Upper lobe of left lung (tissue), 6 donors: ENCODE measurements around the gene SFSWAP. TPM values are rescaled to one million over a fixed set of nuclear protein-coding genes. Genes with fewer than 3 reads are reported as not detected.
"Not testable (repeated sequence)": the region's sequence is repeated elsewhere in the genome, so short reads cannot be mapped to it uniquely, and the experiment has no call there.

ENCODE experiments used
- ATAC-seq, 2 donors: fragments of 200-7000 bp; cut with Tn5 transposase; one replicate each; pipeline ENCODE4 v1.9.1; 2022; ENCODE audit warnings: mild to moderate bottlenecking in 2 of 2, moderate library complexity in 2 of 2; ENCODE audit not compliant: low FRiP score in 2 of 2
- DNase-seq, 2 donors: peaks; one replicate each; pipeline ENCODE4 v3.0.0-alpha.2; 2019 to 2020
- H3K27ac ChIP-seq, 4 donors: fragments of 200-600 bp; sonication (generic); one replicate each; pipeline ENCODE4 v1.5.1; 2016 to 2019
- H3K27me3 ChIP-seq, 4 donors: fragments of 200-600 bp; sonication (generic); one replicate each; pipeline ENCODE4 v1.5.1; 2017 to 2019
- H3K36me3 ChIP-seq, 4 donors: fragments of 200-600 bp; sonication (generic); one replicate each; pipeline ENCODE4 v1.5.1; 2016 to 2019
- H3K4me1 ChIP-seq, 4 donors: fragments of 200-600 bp; sonication (generic); one replicate each; pipeline ENCODE4 v1.5.1; 2018 to 2019
- H3K4me3 ChIP-seq, 4 donors: fragments of 200-600 bp; sonication (generic); one replicate each; pipeline ENCODE4 v1.5.1; 2017 to 2019; ENCODE audit warnings: mild to moderate bottlenecking in 2 of 4, moderate library complexity in 1 of 4
- H3K9me3 ChIP-seq, 4 donors: fragments of 200-600 bp; sonication (generic); one replicate each; pipeline ENCODE4 v1.5.1; 2018 to 2019
- EP300 ChIP-seq, 4 donors: sonication (generic); formaldehyde crosslinking; IDR thresholded peaks; one replicate each; pipeline ENCODE4 v1.5.1; 2017; ENCODE audit warnings: antibody characterized with exemption in 4 of 4, control low read depth in 2 of 4
- POLR2A ChIP-seq, 4 donors: fragments of 450-650 bp; IDR thresholded peaks; one replicate each; pipeline ENCODE4 v1.5.1; 2016 to 2017; ENCODE audit warnings: antibody characterized with exemption in 4 of 4, mild to moderate bottlenecking in 2 of 4
- POLR2AphosphoS5 ChIP-seq, 2 donors: sonication (generic); formaldehyde crosslinking; IDR thresholded peaks; one replicate each; pipeline ENCODE4 v1.5.1; 2017; ENCODE audit warnings: antibody characterized with exemption in 2 of 2
- WGBS, 2 donors: methylation state at CpG; one replicate each; pipeline ENCODE4 v1.1.5; 2017 to 2018; 5-methylcytosine and 5-hydroxymethylcytosine counted together
- total RNA-seq, 6 donors: library from RNA; depleted of rRNA in 4 of 6; stranded (reverse); fragments of >200 nt in 4 of 6; gene quantifications; one replicate each; pipeline versions ENCODE4 v1.1.0 to v1.2.1, GENCODE V29; 2016 to 2021
- TF ChIP-seq, protein P1 (sequence below), 6 experiments: fragments of 450-650 bp in 4 of 6; fragments of 200-600 bp in 2 of 6; sonication (generic) in 2 of 6; IDR thresholded peaks; one replicate each; pipeline ENCODE4 v1.5.1; 2016 to 2019; ENCODE audit warnings: antibody characterized with exemption in 6 of 6
- donor health status: DM: no; HTN: no; CAD: no; lungs with moderate emphysema.
- donor health status: DM: no; HTN: yes; CAD: no; lungs with severe emphysema.

SFSWAP gene
- total RNA-seq, 6 donors from 2014 or later = 33.9 to 136 (median 51.4) TPM

DNA sequence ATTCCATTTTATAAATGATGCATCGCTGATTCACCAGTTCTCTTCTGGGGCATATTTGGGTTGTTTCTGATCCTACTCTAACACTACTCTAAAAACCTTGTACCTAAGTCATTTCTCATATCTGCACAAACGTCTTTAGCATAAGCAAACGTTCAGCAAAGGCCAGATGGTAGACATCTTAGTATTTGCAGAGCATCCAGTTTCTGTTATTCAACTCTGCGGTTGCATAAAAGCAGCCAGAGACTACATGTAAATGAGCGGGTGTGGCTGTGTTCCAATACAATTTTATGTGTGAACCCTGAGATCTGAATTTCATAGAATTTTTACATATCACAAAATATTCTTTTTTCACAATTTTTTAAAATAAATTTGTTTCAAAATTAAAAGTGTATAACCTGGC is 94.5 kb downstream of the SFSWAP start:
- WGBS, 2 donors = 80% methylated on average over 5 of the region's 5 CpGs
- H3K27ac ChIP-seq = no peak overlapping the region
- TF ChIP-seq POLR2A (IDR thresholded peaks at IDR 0.05) = no peak
- no peak for TF ChIP-seq POLR2AphosphoS5 (IDR thresholded peaks at IDR 0.05)
- TF ChIP-seq, protein P1, sequence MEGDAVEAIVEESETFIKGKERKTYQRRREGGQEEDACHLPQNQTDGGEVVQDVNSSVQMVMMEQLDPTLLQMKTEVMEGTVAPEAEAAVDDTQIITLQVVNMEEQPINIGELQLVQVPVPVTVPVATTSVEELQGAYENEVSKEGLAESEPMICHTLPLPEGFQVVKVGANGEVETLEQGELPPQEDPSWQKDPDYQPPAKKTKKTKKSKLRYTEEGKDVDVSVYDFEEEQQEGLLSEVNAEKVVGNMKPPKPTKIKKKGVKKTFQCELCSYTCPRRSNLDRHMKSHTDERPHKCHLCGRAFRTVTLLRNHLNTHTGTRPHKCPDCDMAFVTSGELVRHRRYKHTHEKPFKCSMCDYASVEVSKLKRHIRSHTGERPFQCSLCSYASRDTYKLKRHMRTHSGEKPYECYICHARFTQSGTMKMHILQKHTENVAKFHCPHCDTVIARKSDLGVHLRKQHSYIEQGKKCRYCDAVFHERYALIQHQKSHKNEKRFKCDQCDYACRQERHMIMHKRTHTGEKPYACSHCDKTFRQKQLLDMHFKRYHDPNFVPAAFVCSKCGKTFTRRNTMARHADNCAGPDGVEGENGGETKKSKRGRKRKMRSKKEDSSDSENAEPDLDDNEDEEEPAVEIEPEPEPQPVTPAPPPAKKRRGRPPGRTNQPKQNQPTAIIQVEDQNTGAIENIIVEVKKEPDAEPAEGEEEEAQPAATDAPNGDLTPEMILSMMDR (IDR thresholded peaks at IDR 0.05) = no peak
- no peak for TF ChIP-seq EP300 (IDR thresholded peaks at IDR 0.05)
- no peaks in the 10 kb centered on the region for H3K9me3 ChIP-seq
- DNase-seq (no peak), ATAC-seq (no peak)
- no peaks in the 10 kb centered on the region for H3K27me3 ChIP-seq
- no peak overlapping the region for H3K4me3 ChIP-seq
- H3K4me1 ChIP-seq = peaks cover 0 to 9% (median 7%) of the 10 kb centered on the region in 4 donors
- peaks cover 0 to 21% (median 14%) of the 10 kb centered on the region in 4 donors for H3K36me3 ChIP-seq

DNA sequence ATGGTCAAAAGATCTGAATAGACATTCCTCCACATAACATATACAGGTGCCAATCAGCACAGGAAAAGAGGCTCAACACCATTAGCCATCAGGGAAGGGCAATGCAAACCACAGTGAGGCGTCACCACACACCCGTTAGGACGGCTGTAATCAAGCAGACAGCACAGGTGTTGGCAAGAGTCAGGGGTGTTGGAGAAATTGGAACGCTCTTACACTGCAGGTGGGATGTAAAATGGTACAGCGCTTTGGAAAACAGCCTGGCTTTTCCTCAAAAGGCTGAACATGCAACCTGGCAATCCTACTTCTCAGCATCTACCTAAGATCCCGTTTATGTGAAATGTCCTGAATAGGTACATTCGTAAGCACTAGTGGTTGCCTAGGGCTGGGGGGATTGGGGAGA is 95.8 kb downstream of the SFSWAP start:
- WGBS, 2 donors = 74 to 80% methylated on average over 6 to 7 of the region's 7 CpGs
- peaks cover 0 to 9% (median 7%) of the 10 kb centered on the region in 4 donors for H3K4me1 ChIP-seq
- H3K27me3 ChIP-seq = no peaks in the 10 kb centered on the region
- TF ChIP-seq EP300 (IDR thresholded peaks at IDR 0.05) (no peak), POLR2A (IDR thresholded peaks at IDR 0.05) (no peak), POLR2AphosphoS5 (IDR thresholded peaks at IDR 0.05) (no peak)
- TF ChIP-seq, protein P1 (IDR thresholded peaks at IDR 0.05) = no peak
- no peaks in the 10 kb centered on the region for H3K9me3 ChIP-seq
- ATAC-seq = no peak
- H3K36me3 ChIP-seq = peaks cover 0 to 15% (median 11%) of the 10 kb centered on the region in 4 donors
- no peak overlapping the region for H3K27ac ChIP-seq
- no peak overlapping the region for H3K4me3 ChIP-seq
- DNase-seq = no peak

DNA sequence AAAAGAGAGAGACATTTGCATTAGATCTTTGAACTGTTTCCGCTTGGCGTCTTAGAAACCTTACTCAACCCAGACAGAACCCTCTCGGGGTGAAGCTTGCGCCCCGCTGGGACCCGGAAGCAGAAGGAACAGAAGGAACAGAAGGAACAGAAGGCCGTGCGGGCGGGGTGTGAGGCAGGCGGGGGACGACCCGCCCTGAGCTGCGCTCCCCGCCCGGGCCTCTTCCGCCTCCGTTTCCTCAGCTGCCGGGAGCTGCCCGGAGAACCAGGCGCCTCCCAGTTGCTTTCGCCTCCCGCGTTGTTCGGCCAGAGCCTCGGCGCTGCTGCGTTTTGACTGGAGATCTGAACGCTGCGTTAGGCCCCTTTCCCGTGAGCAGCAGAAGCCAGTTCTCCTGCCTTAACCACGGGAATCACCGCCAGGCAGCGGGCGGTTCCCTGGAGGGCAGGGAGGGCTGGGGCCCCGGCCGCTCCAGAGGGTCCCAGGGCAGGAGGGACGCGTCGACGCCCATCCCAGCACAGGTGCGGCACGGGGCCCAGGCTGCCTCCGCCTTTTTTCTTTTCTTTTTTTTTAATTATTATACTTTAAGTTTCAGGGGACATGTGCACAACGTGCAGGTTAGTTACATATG is 98.0 kb downstream of the SFSWAP start:
- peaks cover 0 to 5% (median 5%) of the 10 kb centered on the region in 4 donors for H3K4me1 ChIP-seq
- H3K27me3 ChIP-seq = no peaks in the 10 kb centered on the region
- H3K36me3 ChIP-seq = no peaks in the 10 kb centered on the region
- TF ChIP-seq EP300 (IDR thresholded peaks at IDR 0.05) (no peak), POLR2A (IDR thresholded peaks at IDR 0.05) (no peak), POLR2AphosphoS5 (IDR thresholded peaks at IDR 0.05) (no peak)
- TF ChIP-seq, protein P1 (IDR thresholded peaks at IDR 0.05) = no peak
- H3K27ac ChIP-seq = peak overlapping the region in 2 of 4 donors; percentile 37 to 77
- peaks cover 0 to 6% (median 2%) of the 10 kb centered on the region in 4 donors for H3K9me3 ChIP-seq
- peak overlapping the region in 2 of 4 donors; percentile 27 to 36 for H3K4me3 ChIP-seq
- ATAC-seq = peak; percentile 78 to 85
- DNase-seq = peak; percentile 36 to 86
- 46 to 92% methylated on average over 44 of the region's 44 CpGs for WGBS, 2 donors

DNA sequence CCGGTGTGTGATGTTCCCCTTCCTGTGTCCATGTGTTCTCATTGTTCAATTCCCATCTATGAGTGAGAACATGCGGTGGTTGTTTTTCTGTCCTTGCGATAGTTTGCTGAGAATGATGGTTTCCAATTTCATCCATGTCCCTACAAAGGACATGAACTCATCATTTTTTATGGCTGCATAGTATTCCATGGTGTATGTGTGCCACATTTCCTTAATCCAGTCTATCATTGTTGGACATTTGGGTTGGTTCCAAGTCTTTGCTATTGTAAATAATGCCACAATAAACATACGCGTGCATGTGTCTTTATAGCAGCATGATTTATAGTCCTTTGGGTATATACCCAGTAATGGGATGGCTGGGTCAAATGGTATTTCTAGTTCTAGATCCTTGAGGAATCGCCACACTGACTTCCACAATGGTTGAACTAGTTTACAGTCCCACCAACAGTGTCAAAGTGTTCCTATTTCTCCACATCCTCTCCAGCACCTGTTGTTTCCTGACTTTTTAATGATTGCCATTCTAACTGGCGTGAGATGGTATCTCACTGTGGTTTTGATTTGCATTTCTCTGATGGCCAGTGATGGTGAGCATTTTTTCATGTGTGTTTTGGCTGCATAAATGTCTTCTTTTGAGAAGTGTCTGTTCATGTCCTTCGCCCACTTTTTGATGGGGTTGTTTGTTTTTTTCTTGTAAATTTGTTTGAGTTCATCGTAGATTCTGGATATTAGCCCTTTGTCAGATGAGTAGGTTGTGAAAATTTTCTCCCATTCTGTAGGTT is 98.8 kb downstream of the SFSWAP start:
- not testable (repeated sequence) for DNase-seq, H3K36me3 ChIP-seq, H3K27ac ChIP-seq, H3K27me3 ChIP-seq, ATAC-seq, H3K4me3 ChIP-seq, H3K4me1 ChIP-seq, H3K9me3 ChIP-seq
- WGBS, 2 donors = 85 to 88% methylated on average over 8 to 9 of the region's 9 CpGs

DNA sequence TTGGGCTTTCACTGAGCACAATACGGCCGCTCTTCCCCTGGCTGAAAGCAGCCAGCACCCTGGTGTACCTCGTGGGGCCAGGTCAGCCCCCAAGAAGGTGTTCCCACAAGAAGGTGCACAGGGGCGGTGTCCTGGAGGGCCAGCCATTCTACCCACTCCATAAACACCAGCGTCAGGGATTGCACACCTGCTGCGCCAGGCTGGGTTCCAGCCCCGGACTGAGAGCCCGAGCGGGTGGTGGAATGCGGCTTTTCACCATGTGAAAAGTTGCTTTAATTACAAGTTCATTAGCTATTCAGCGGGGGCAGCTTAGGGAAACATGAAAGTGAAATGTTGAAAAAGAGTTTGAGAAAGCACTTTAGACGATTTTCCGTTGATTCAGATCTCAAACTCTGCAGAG is 99.8 kb downstream of the SFSWAP start:
- Histone ChIP-seq H3K9me3 (peaks cover 0 to 6% (median 2%) of the 10 kb centered on the region in 4 donors), H3K27me3 (no peaks in the 10 kb centered on the region), H3K4me1 (no peaks in the 10 kb centered on the region), H3K36me3 (no peaks in the 10 kb centered on the region), H3K4me3 (no peak overlapping the region), H3K27ac (no peak overlapping the region)
- DNase-seq (no peak), ATAC-seq (no peak)
- WGBS, 2 donors = 69 to 83% methylated on average over 12 to 13 of the region's 13 CpGs
- TF ChIP-seq EP300 (IDR thresholded peaks at IDR 0.05) (no peak), POLR2AphosphoS5 (IDR thresholded peaks at IDR 0.05) (no peak), POLR2A (IDR thresholded peaks at IDR 0.05) (no peak)
- TF ChIP-seq, protein P1 (IDR thresholded peaks at IDR 0.05) = no peak
